ENCODE results near the gene SLC23A2.
A peak's percentile ranks its signal among the peaks of the same experiment; 100 is the strongest.
"Not testable (repeated sequence)": the region's sequence is repeated elsewhere in the genome, so short reads cannot be mapped to it uniquely, and the experiment has no call there.

Gene SLC23A2

GRCh38 chr20:5001174-5002076 is at the start of gene SLC23A2:
Gene SLC23A2, minus strand, starts transcription at chr20:5001510. Its CDS starts 68,948 bp downstream, at chr20:4932562.
- no peak for DNase-seq

- no peak for DNase-seq
Measured at GRCh38 chr20:5046656-5047339, 45.5 kb upstream of the SLC23A2 start.

DNA sequence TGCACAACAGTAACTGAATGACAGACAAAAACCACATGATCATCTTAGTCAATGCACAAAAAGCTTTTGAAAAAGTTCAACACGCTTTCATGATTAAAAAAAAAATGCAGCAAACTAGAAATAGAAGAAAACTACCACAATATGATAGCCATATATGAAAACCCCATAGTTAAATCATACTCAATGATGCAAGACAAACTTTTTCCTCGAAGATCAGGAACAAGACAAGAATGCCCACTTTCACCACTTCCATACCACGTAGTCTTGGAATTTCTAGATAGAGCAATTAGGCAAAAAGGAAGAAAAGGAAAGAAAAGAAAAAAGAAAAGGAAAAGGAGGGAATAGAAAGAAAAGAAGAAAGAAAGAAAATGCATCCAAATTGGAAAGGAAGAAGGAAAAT is 44.6 kb upstream of the SLC23A2 start:
- DNase-seq: no peak

GRCh38 chr20:5044075-5044620 is 42.8 kb upstream of the SLC23A2 start:
- no peak for DNase-seq

GRCh38 chr20:5041433-5041832 is 40.1 kb upstream of the SLC23A2 start:
- DNase-seq: no peak

DNA sequence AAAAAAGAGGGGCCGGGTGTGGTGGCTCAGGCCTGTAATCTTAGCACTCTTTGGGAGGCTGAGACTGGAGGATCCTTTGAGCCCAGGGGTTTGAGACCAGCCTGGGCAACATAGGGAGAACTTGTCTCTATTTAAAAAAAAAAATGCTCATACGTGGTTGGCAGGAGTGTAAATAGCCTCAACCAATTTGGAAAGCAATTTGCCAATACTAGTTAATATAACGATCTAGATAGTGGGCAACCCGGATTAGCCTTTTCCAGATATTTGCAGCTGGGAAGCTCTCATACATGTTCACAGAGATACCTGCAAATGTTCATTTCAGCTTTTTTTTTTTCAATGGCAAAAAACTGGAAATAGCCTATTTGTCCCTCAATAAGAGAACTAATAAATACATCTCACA is 39.0 kb upstream of the SLC23A2 start:
- no peak for DNase-seq

- no peak for DNase-seq
Measured at GRCh38 chr20:5039889-5040288, 38.6 kb upstream of the SLC23A2 start.

DNA sequence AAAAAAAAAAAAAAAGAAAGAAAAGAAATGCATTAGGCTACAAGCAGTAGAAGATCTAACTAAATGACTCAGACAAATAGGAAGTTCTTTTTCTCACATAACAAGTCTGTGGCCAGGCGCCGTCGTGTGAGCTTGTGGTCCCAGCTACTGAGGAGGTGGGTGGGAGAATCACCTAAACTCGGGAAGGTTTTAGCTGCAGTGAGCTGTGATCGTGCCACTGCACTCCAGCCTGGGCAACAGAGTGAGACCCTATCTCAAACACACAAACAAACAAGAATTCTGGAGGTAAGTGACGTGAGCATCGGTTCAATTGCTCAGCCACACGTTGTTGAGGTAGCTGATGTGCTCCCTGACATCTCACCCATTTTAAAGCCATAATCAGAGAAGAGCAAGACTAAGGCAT is 37.9 kb upstream of the SLC23A2 start:
- DNase-seq: peak; percentile 54

- DNase-seq: no peak
Measured at GRCh38 chr20:5036828-5037227, 35.5 kb upstream of the SLC23A2 start.

DNA sequence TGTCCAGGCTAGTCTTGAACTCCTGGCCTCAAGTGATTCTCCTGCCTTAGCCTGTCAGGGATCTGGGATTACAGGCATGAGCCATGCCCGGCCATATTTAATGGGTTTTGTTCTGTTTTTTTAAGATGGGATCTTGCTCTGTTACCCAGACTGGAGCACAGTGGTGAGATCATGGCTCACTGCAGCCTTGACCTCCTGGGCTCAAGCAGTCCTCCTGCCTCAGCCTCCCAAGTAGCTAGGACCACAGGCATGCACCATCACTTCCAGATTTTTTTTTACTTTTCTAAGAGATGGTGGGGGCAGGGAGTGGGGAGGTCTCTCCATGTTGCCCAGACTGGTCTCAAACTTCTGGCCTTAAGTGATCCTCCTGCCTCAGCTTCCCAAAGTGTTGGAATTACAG is 34.2 kb upstream of the SLC23A2 start:
- not testable (repeated sequence) for DNase-seq

DNA sequence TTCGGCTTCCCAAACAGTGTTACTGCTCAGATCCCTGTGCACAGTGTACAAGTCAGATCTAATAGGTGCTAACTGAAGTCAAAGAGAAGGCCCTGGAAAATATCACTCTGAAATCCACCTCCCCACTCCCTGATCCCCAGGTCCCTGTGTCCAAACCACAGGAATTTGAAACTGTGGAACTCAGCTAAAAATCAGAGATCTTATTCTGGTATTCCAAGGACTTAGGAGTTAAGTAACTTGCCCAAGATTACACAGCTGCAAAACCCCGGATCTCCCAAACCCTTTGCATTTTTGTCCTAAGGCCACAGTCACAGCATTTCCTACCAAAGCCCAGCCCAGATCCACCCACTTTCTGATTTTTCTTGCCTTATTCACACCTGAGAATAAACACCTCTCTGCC is 32.3 kb upstream of the SLC23A2 start:
- DNase-seq: no peak

DNA sequence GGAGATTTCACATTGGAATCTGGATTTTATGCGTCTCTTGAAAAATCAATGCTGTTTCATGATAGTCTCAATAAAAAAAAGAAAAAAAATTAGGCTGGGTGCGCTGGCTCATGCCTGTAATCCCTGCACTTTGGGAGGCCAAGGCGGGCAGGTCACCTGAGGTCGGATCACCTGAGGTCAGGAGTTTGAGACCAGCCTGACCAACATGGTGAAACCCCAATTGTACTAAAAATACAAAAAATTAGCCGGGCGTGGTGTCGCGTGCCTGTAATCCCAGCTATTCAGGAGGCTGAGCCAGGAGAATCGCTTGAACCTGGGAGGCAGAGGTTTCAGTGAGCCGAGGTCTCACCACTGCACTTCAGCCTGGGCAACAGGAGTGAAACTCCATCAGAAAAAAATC is 30.4 kb upstream of the SLC23A2 start:
- DNase-seq: not testable (repeated sequence)

DNA sequence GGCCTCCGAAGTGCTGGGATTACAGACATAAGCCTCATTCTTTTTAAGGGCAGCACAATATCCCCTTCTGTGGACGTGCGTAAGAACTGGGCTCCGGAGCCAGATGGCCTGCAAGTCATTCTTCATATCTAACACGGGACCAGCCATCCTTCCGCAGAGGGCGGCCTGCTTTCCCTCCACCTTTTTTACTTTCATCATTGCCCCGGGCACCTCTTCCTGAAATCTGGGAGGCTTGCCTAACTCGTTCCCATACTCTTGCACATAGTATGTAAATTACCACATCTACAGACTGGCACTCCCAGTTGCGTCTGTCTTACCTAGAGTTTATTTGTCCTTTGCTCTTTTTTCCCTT is 29.9 kb upstream of the SLC23A2 start:
- no peak for DNase-seq

- no peak for DNase-seq
Measured at GRCh38 chr20:5030348-5031205, 29.3 kb upstream of the SLC23A2 start.

GRCh38 chr20:5028258-5029059 is 27.1 kb upstream of the SLC23A2 start:
- not testable (repeated sequence) for DNase-seq

DNA sequence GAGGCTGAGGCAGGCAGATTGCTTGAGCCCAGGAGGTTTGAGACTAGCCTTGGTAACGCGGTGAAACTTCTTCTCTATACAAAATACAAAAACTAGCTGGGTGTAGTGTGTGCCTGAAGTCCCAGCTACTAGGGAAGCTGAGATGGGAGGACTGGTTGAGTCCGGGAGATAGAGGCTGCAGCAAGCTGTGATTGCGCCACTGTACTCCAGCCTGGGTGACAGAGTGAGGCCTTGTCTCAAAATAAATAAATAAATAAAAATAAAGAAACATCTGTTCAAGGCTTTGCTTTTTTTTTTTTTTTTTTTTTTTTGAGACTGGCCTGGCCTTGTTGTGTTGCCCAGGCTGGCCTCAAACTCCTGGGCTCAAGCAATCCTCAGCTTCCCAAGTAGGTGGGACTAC is 23.7 kb upstream of the SLC23A2 start:
- DNase-seq: no peak

DNA sequence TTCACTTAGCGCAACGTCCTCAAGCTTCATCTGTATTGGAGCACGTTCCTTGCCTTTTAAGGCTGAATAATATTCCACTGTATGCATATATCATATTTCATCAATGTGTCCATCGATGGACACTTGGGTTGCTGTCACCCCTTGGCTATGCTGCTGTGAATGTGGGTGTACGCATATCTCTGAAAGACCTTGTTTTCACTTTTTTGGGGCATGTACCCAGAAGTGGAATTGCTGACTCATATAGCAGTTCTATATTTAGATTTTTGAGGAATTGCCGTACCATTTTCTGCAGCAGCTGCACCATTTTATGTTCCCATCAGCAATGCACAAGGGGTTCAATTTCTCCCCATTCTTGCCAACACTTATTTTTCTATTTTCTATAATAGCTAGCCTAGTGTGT is 22.8 kb upstream of the SLC23A2 start:
- no peak for DNase-seq

GRCh38 chr20:5023171-5023570 is 21.9 kb upstream of the SLC23A2 start:
- DNase-seq: not testable (repeated sequence)

DNA sequence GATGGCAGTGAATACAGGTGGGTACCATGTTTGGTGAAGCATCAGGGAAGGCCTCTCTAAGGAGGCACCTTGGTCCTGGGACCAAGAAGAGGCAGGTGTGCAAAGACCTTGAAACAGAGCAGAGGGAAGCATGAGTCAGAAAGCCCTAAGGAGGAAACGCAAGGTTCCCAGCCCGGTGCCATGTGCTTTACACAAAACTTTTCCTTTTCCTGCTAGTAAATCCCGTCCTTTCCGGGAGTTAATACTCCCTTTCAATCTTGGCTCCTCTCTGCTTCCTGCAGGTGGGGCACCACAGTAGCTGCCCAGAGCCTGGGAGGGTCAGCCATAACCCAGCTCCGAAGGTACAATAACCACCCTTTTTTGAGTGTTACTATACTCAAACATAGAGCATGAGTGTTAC is 19.4 kb upstream of the SLC23A2 start:
- no peak for DNase-seq

- no peak for DNase-seq
Measured at GRCh38 chr20:5013682-5014447, 12.6 kb upstream of the SLC23A2 start.

DNA sequence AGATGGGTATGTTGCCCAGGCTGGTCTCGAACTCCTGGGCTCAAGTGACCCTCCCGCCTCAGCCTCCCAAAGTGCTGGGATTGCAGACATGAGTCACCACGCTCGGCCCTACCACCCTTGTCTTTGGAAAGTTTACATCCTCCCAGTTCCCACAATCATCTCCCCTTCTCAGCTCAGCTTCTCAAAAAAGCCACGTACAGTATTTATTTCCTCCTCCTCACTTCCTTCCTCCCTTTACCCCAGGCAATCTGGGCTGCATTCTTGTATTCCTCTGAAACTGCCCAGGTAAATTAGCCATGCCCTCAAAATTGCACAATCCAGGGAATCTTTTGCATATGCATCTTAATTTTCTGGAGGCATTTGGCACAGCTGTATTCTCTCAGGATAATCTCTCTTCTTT is 7.4 kb upstream of the SLC23A2 start:
- DNase-seq: no peak

Measured in NK-92 treated with Interleukin-12 subunit alpha and Interleukin-12 subunit beta, amount 100 ng/mL, for 24 hours (cell line).